AG04450 (cell line): ENCODE measurements around the gene EPHA6. TPM values are rescaled to one million over a fixed set of nuclear protein-coding genes. Genes with fewer than 3 reads are reported as not detected.

ENCODE experiments used
- CTCF ChIA-PET: fragments of 300-600, 350-600 bp; formaldehyde crosslinking; extraction: SDS; loops from one replicate; lab custom pipeline; 2022; ENCODE audit warnings: antibody characterized with exemption, inconsistent platforms; lab: Charles Lee
- POLR2A ChIA-PET: fragments of 350-600 bp; formaldehyde crosslinking; extraction: SDS; loops from one replicate; lab custom pipeline; 2021; ENCODE audit warnings: antibody characterized with exemption, inconsistent platforms; lab: Yijun Ruan, JAX
- DNase-seq: peaks from one replicate; pipeline ENCODE4 v3.0.0-alpha.2; 2011; ENCODE audit warnings: low read depth, low spot score
- H3K27ac ChIP-seq: one replicate; pipeline ENCODE4 v1.5.1; 2012; ENCODE audit warnings: low read depth, low read length, control low read depth
- H3K27me3 ChIP-seq: one replicate; pipeline ENCODE4 v1.6.0; 2012; ENCODE audit warnings: low read length; ENCODE audit not compliant: control insufficient read depth, insufficient read depth
- H3K4me3 ChIP-seq: 2 replicates; pipeline ENCODE4 v1.5.1; 2011; ENCODE audit warnings: mild to moderate bottlenecking, low read depth, low read length, control low read depth
- H3K9me3 ChIP-seq: 2 replicates; pipeline ENCODE4 v1.5.1; 2012; ENCODE audit warnings: low read length; ENCODE audit not compliant: control insufficient read depth, insufficient read depth
- polyA plus RNA-seq: library from polyadenylated mRNA; depleted of rRNA; stranded (reverse); fragments of >200 nt; gene quantifications from 2 replicates; pipeline ENCODE4 v1.2.3, GENCODE V29; 2011
- TF ChIP-seq, protein P1 (sequence below): IDR thresholded peaks from 2 replicates; pipeline ENCODE4 v1.5.1; 2011; ENCODE audit warnings: low read depth, low read length, control low read depth, inconsistent platforms

Gene EPHA6
- polyA plus RNA-seq, 1 experiment, result not detected

DNA sequence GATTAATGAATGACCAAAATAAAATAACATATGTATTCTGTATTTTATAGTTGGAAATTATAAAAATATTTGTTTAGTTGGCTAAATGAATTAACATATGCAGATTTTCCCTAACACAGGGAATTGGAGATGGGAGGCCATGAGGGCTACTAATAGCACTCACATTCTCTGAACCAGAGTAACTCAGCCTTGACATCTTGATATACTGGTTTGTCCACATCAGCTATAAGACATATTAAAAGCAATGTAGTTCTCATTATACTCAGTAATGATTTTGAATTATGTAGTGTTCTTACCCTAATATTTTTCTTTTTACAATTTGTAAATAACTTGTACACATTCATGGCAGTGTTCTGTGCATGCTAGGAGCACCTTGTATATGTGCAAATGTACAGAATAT, 255.9 kb downstream of the EPHA6 start:
- CTCF ChIA-PET, result no interaction called here
- peaks cover 3% of the 10 kb centered on the region; the same call in 1 of the 2 replicates for H3K9me3 ChIP-seq
- H3K4me3 ChIP-seq, result no peak overlapping the region
- TF ChIP-seq, protein P1, sequence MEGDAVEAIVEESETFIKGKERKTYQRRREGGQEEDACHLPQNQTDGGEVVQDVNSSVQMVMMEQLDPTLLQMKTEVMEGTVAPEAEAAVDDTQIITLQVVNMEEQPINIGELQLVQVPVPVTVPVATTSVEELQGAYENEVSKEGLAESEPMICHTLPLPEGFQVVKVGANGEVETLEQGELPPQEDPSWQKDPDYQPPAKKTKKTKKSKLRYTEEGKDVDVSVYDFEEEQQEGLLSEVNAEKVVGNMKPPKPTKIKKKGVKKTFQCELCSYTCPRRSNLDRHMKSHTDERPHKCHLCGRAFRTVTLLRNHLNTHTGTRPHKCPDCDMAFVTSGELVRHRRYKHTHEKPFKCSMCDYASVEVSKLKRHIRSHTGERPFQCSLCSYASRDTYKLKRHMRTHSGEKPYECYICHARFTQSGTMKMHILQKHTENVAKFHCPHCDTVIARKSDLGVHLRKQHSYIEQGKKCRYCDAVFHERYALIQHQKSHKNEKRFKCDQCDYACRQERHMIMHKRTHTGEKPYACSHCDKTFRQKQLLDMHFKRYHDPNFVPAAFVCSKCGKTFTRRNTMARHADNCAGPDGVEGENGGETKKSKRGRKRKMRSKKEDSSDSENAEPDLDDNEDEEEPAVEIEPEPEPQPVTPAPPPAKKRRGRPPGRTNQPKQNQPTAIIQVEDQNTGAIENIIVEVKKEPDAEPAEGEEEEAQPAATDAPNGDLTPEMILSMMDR, result no peak
- DNase-seq, result no peak
- POLR2A ChIA-PET, result no interaction called here
- H3K27ac ChIP-seq, result no peak overlapping the region
- no peaks in the 10 kb centered on the region for H3K27me3 ChIP-seq

DNA sequence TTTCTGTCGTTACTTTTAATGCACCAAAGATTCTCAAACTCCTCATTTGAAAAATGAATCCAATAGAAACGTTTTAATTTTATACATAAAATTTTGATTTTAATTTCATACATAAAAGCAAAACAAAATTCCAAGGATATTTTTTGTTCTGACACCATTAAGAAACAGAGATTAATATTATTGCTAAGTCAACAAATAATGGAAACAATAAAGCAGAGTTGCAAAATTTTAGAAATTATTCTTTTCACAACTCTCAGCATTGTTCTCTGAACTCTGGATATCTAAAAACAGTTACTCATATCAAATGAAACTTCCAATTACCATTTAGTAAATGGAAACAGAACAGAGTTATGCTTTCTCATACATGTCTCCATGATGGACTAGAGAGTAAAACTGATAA, 260.2 kb downstream of the EPHA6 start:
- Histone ChIP-seq H3K9me3 (no peaks in the 10 kb centered on the region), H3K27me3 (no peaks in the 10 kb centered on the region), H3K27ac (no peak overlapping the region), H3K4me3 (no peak overlapping the region)
- CTCF ChIA-PET, result no interaction called here
- POLR2A ChIA-PET, result no interaction called here
- TF ChIP-seq, protein P1, result no peak
- no peak for DNase-seq

DNA sequence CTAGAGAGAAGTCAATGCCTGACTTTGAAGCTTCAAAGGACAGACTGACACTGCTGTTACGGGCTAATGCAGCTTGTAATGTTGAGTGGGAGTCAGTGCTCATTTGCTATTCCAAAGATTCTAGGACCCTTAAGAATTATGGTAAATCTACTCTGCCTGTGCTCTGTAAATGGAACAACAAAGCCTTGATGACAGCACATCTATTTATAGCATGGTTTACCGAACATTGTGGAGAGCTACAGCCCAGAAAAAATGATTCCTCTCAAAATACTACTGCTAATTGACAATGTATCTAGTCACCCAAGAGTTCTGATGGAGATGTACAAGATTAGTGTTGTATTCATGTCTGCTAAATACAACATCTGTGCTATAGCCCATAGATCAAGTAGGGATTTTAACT, 262.3 kb downstream of the EPHA6 start:
- Histone ChIP-seq H3K27me3 (no peaks in the 10 kb centered on the region), H3K9me3 (no peaks in the 10 kb centered on the region), H3K27ac (no peak overlapping the region), H3K4me3 (no peak overlapping the region)
- ChIA-PET POLR2A (no interaction called here), CTCF (no interaction called here)
- DNase-seq, result no peak
- TF ChIP-seq, protein P1, result no peak

DNA sequence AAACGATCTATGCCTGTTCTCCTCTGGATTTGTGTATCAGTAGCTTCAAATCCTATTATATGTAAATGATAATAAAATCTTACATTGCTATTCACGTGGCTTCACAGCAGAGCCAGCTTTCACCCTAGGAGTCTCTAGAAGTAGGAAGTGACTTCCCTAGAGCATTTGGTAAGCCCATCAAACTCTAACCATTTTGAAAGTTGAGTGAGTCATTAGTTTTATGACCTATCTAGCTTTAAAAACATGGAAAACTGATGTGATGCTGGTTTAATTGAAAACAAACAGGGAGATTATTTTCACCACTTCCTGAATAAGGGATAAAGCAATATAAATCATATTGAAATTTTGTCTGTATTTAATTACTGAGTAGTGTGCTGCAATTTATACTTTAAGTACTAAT, 275.2 kb downstream of the EPHA6 start:
- H3K27me3 ChIP-seq, result no peaks in the 10 kb centered on the region
- no peak for DNase-seq
- H3K4me3 ChIP-seq, result no peak overlapping the region
- TF ChIP-seq, protein P1, result no peak
- ChIA-PET POLR2A (no interaction called here), CTCF (no interaction called here)
- peaks cover 3% of the 10 kb centered on the region; the same call in 1 of the 2 replicates for H3K9me3 ChIP-seq
- H3K27ac ChIP-seq, result no peak overlapping the region

DNA sequence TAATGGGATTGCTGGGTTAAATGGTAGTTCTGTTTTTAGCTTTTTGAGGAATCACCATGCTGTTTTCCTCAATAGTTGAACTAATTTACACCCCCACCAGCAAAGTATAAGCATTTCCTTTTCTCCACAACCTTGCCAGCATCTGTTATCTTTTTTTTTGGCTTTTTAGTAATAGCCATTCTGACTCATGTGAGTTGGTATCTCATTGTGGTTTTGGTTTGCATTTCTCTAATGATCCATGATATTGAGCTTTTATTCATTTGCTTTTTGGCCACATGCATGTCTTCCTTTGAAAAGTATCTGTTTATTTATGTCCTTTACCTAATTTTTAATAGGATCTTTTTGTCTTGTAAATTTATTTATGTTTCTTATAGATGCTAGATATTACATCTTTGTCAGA, 288.2 kb downstream of the EPHA6 start:
- H3K9me3 ChIP-seq, result peaks cover 8% of the 10 kb centered on the region; the same call in 1 of the 2 replicates
- H3K27me3 ChIP-seq, result no peaks in the 10 kb centered on the region
- DNase-seq, result no peak
- H3K4me3 ChIP-seq, result no peak overlapping the region
- TF ChIP-seq, protein P1, result no peak
- ChIA-PET CTCF (no interaction called here), POLR2A (no interaction called here)
- no peak overlapping the region for H3K27ac ChIP-seq
